Naive thymus-derived CD4-positive, alpha-beta T cell (primary cell): Measurements from ENCODE around the gene LAMB1. TPM values are rescaled to one million over a fixed set of nuclear protein-coding genes. Genes with fewer than 3 reads are reported as not detected.

Experiments used
- ATAC-seq: fragments of 150-1000 bp; cut with Tn5 transposase; 2 replicates; pipeline ENCODE4 v1.10.0; 2021; ENCODE audit warnings: mild to moderate bottlenecking, moderate library complexity
- CTCF ChIA-PET: fragments of 350-600 bp; sonication (Branson Sonifier 250); formaldehyde crosslinking; loops from one replicate; lab custom pipeline; 2021; ENCODE audit warnings: antibody characterized with exemption; lab: Charles Lee
- POLR2A ChIA-PET: fragments of 350-600 bp; sonication (Branson Sonifier 250); formaldehyde crosslinking; loops from one replicate; lab custom pipeline; 2021; ENCODE audit warnings: antibody characterized with exemption, inconsistent platforms; lab: Charles Lee
- DNase-seq, 9 donors: peaks; one replicate each; pipeline versions ENCODE4 v3.0.0 to v3.0.0-alpha.2; 2020 to 2022; ENCODE audit warnings: mixed read lengths in 1 of 9
- H3K27ac ChIP-seq: one replicate; pipeline ENCODE4 v1.7.0; 2013; ENCODE audit warnings: mild to moderate bottlenecking, low read depth, low read length, moderate library complexity
- H3K27me3 ChIP-seq, 2 donors: one replicate each; pipeline ENCODE4 v1.7.0; 2013; ENCODE audit warnings: low read length in 2 of 2, mild to moderate bottlenecking in 2 of 2, moderate library complexity in 2 of 2; ENCODE audit not compliant: control insufficient read depth in 2 of 2, insufficient read depth in 2 of 2
- H3K36me3 ChIP-seq, 3 experiments: 1 replicate in 2 of 3; 2 replicates in 1 of 3; pipeline ENCODE4 v1.7.0; 2013; ENCODE audit warnings: low read length in 3 of 3, mild to moderate bottlenecking in 3 of 3, moderate library complexity in 1 of 3; ENCODE audit not compliant: insufficient read depth in 3 of 3, control insufficient read depth in 2 of 3
- H3K4me1 ChIP-seq, 2 donors: one replicate each; pipeline ENCODE4 v1.7.0; 2013; ENCODE audit warnings: low read length in 2 of 2, mild to moderate bottlenecking in 2 of 2, moderate library complexity in 1 of 2; ENCODE audit not compliant: control insufficient read depth in 2 of 2, insufficient read depth in 2 of 2
- H3K4me3 ChIP-seq: 2 replicates; pipeline ENCODE4 v1.7.0; 2013; ENCODE audit warnings: mild to moderate bottlenecking, low read length
- H3K9me3 ChIP-seq, 3 experiments: 1 replicate in 2 of 3; 2 replicates in 1 of 3; pipeline ENCODE4 v1.7.0; 2013; ENCODE audit warnings: low read length in 3 of 3; ENCODE audit not compliant: control insufficient read depth in 2 of 3
- H3K27ac Mint-ChIP-seq, 9 donors: one replicate each; pipeline ENCODE4 v1.8.0; 2020 to 2022; ENCODE audit warnings: mixed read lengths in 9 of 9, mild to moderate bottlenecking in 8 of 9, moderate library complexity in 5 of 9, inconsistent platforms in 2 of 9
- H3K27me3 Mint-ChIP-seq, 5 donors: one replicate each; pipeline ENCODE4 v1.8.0; 2021 to 2022; ENCODE audit warnings: mixed read lengths in 5 of 5, mild to moderate bottlenecking in 1 of 5
- H3K36me3 Mint-ChIP-seq, 5 donors: one replicate each; pipeline ENCODE4 v1.8.0; 2020 to 2022; ENCODE audit warnings: mixed read lengths in 5 of 5, mild to moderate bottlenecking in 3 of 5, inconsistent platforms in 1 of 5
- H3K4me1 Mint-ChIP-seq, 7 donors: one replicate each; pipeline ENCODE4 v1.8.0; 2020 to 2022; ENCODE audit warnings: mixed read lengths in 7 of 7, mild to moderate bottlenecking in 3 of 7, inconsistent platforms in 1 of 7
- H3K4me3 Mint-ChIP-seq, 10 donors: one replicate each; pipeline ENCODE4 v1.8.0; 2020 to 2022; ENCODE audit warnings: mild to moderate bottlenecking in 10 of 10, mixed read lengths in 10 of 10, moderate library complexity in 6 of 10, inconsistent platforms in 2 of 10
- H3K9me3 Mint-ChIP-seq, 11 donors: one replicate each; pipeline ENCODE4 v1.8.0; 2020 to 2022; ENCODE audit warnings: mixed read lengths in 11 of 11, mild to moderate bottlenecking in 4 of 11, inconsistent platforms in 1 of 11, moderate library complexity in 1 of 11
- intact Hi-C, 2 donors: fragments of 100-400 bp; cut with micrococcal nuclease; formaldehyde crosslinking; loops; one replicate each; pipeline ENCODE4 v1.15.1; 2023
- polyA plus RNA-seq, 2 donors: library from polyadenylated mRNA; unstranded; fragments of 300-500 nt; fragmentation: Illumina TruSeq; gene quantifications; one replicate each; pipeline ENCODE4 v1.2.3, GENCODE V29; 2021
- total RNA-seq, 6 experiments: library from RNA in 5 of 6; stranded (reverse) in 5 of 6; gene quantifications; 1 replicate in 5 of 6; 2 replicates in 1 of 6; pipeline ENCODE4 v1.2.3 and lab custom pipeline; 2021 to 2026

The LAMB1 gene
- total and polyA plus RNA-seq, 7 experiments from 2014 or later: 0.65 to 0.82 TPM; not detected in 5

GRCh38 chr7:108045154-108045553, 42.2 kb upstream of the LAMB1 start:
- intact Hi-C loops: no loop called here
- Histone ChIP-seq H3K27me3 (no peaks in the 10 kb centered on the region), H3K27ac (no peak overlapping the region), H3K36me3 (no peaks in the 10 kb centered on the region), H3K4me3 (no peak overlapping the region), H3K9me3 (no peaks in the 10 kb centered on the region), H3K4me1 (no peaks in the 10 kb centered on the region)
- no peaks in the 10 kb centered on the region for H3K36me3 Mint-ChIP-seq
- peaks cover 0 to 24% (median 7%) of the 10 kb centered on the region in 5 donors for H3K27me3 Mint-ChIP-seq
- POLR2A ChIA-PET: no interaction called here
- CTCF ChIA-PET: no interaction called here
- H3K9me3 Mint-ChIP-seq: no peaks in the 10 kb centered on the region
- H3K4me1 Mint-ChIP-seq: peaks cover 0 to 13% (median 4%) of the 10 kb centered on the region in 7 donors
- no peak for DNase-seq
- no peak overlapping the region for H3K27ac Mint-ChIP-seq
- ATAC-seq: no peak
- no peak overlapping the region for H3K4me3 Mint-ChIP-seq

GRCh38 chr7:108044345-108044744, 41.4 kb upstream of the LAMB1 start:
- Histone ChIP-seq H3K27ac (no peak overlapping the region), H3K27me3 (no peaks in the 10 kb centered on the region), H3K4me3 (no peak overlapping the region), H3K4me1 (no peaks in the 10 kb centered on the region), H3K9me3 (no peaks in the 10 kb centered on the region), H3K36me3 (no peaks in the 10 kb centered on the region)
- ChIA-PET POLR2A (no interaction called here), CTCF (no interaction called here)
- Mint-ChIP-seq H3K27ac (no peak overlapping the region), H3K4me1 (peaks cover 0 to 13% (median 4%) of the 10 kb centered on the region in 7 donors), H3K27me3 (peaks cover 0 to 24% (median 7%) of the 10 kb centered on the region in 5 donors), H3K36me3 (no peaks in the 10 kb centered on the region), H3K4me3 (no peak overlapping the region), H3K9me3 (no peaks in the 10 kb centered on the region)
- ATAC-seq (no peak), DNase-seq (no peak)
- intact Hi-C loops: no loop called here

GRCh38 chr7:108038986-108039385, 36.0 kb upstream of the LAMB1 start:
- H3K4me3 ChIP-seq: no peak overlapping the region
- no peaks in the 10 kb centered on the region for H3K9me3 ChIP-seq
- ChIA-PET CTCF (no interaction called here), POLR2A (interaction anchor here (0.6 kb wide), 1 partner anchor 1257 kb away, joined by 3 read pairs; no protein-coding TSS in a partner anchor)
- H3K9me3 Mint-ChIP-seq: no peaks in the 10 kb centered on the region
- H3K4me1 ChIP-seq: no peaks in the 10 kb centered on the region
- H3K27me3 ChIP-seq: no peaks in the 10 kb centered on the region
- intact Hi-C loops: no loop called here
- H3K36me3 Mint-ChIP-seq: no peaks in the 10 kb centered on the region
- no peaks in the 10 kb centered on the region for H3K4me1 Mint-ChIP-seq
- DNase-seq: no peak
- ATAC-seq: no peak
- peaks cover 0 to 16% (median 8%) of the 10 kb centered on the region in 5 donors for H3K27me3 Mint-ChIP-seq
- H3K36me3 ChIP-seq: no peaks in the 10 kb centered on the region
- no peak overlapping the region for H3K4me3 Mint-ChIP-seq
- H3K27ac Mint-ChIP-seq: no peak overlapping the region
- H3K27ac ChIP-seq: no peak overlapping the region

GRCh38 chr7:108037741-108038140, 34.8 kb upstream of the LAMB1 start:
- H3K27me3 ChIP-seq: no peaks in the 10 kb centered on the region
- DNase-seq (no peak), ATAC-seq (no peak)
- intact Hi-C loops: no loop called here
- no peaks in the 10 kb centered on the region for H3K4me1 Mint-ChIP-seq
- no peaks in the 10 kb centered on the region for H3K9me3 ChIP-seq
- no peak overlapping the region for H3K27ac Mint-ChIP-seq
- CTCF ChIA-PET: no interaction called here
- no peaks in the 10 kb centered on the region for H3K4me1 ChIP-seq
- POLR2A ChIA-PET: no interaction called here
- peaks cover 0 to 16% (median 8%) of the 10 kb centered on the region in 5 donors for H3K27me3 Mint-ChIP-seq
- H3K27ac ChIP-seq: no peak overlapping the region
- H3K4me3 ChIP-seq: no peak overlapping the region
- no peaks in the 10 kb centered on the region for H3K36me3 Mint-ChIP-seq
- H3K4me3 Mint-ChIP-seq: no peak overlapping the region
- H3K36me3 ChIP-seq: no peaks in the 10 kb centered on the region
- H3K9me3 Mint-ChIP-seq: no peaks in the 10 kb centered on the region

GRCh38 chr7:108037140-108037539, 34.2 kb upstream of the LAMB1 start:
- Histone ChIP-seq H3K27me3 (no peaks in the 10 kb centered on the region), H3K27ac (no peak overlapping the region), H3K4me3 (no peak overlapping the region), H3K36me3 (no peaks in the 10 kb centered on the region), H3K9me3 (no peaks in the 10 kb centered on the region), H3K4me1 (no peaks in the 10 kb centered on the region)
- ChIA-PET POLR2A (no interaction called here), CTCF (no interaction called here)
- Mint-ChIP-seq H3K4me3 (no peak overlapping the region), H3K4me1 (no peaks in the 10 kb centered on the region), H3K9me3 (no peaks in the 10 kb centered on the region), H3K27ac (no peak overlapping the region), H3K27me3 (peaks cover 0 to 16% (median 8%) of the 10 kb centered on the region in 5 donors), H3K36me3 (no peaks in the 10 kb centered on the region)
- DNase-seq (no peak), ATAC-seq (no peak)
- intact Hi-C loops: no loop called here

GRCh38 chr7:108034586-108034985, 31.6 kb upstream of the LAMB1 start:
- POLR2A ChIA-PET: no interaction called here
- Mint-ChIP-seq H3K27ac (no peak overlapping the region), H3K36me3 (no peaks in the 10 kb centered on the region), H3K4me1 (no peaks in the 10 kb centered on the region), H3K4me3 (no peak overlapping the region), H3K27me3 (peaks cover under 1 to 8% (median 4%) of the 10 kb centered on the region in 5 donors), H3K9me3 (no peaks in the 10 kb centered on the region)
- Histone ChIP-seq H3K27ac (no peak overlapping the region), H3K27me3 (no peaks in the 10 kb centered on the region), H3K36me3 (no peaks in the 10 kb centered on the region), H3K4me1 (no peaks in the 10 kb centered on the region), H3K4me3 (no peak overlapping the region), H3K9me3 (no peaks in the 10 kb centered on the region)
- DNase-seq (no peak), ATAC-seq (no peak)
- intact Hi-C loops: no loop called here
- CTCF ChIA-PET: no interaction called here

- Histone ChIP-seq H3K4me3 (no peak overlapping the region), H3K36me3 (no peaks in the 10 kb centered on the region), H3K27ac (no peak overlapping the region), H3K4me1 (no peaks in the 10 kb centered on the region), H3K27me3 (no peaks in the 10 kb centered on the region), H3K9me3 (no peaks in the 10 kb centered on the region)
- no peak overlapping the region for H3K4me3 Mint-ChIP-seq
- ATAC-seq (no peak), DNase-seq (no peak)
- H3K9me3 Mint-ChIP-seq: no peaks in the 10 kb centered on the region
- ChIA-PET POLR2A (no interaction called here), CTCF (no interaction called here)
- H3K27ac Mint-ChIP-seq: no peak overlapping the region
- no peaks in the 10 kb centered on the region for H3K4me1 Mint-ChIP-seq
- intact Hi-C loops: no loop called here
- H3K36me3 Mint-ChIP-seq: no peaks in the 10 kb centered on the region
- H3K27me3 Mint-ChIP-seq: peaks cover 5 to 11% (median 7%) of the 10 kb centered on the region in 5 donors
Measured at GRCh38 chr7:108033776-108034497, 31.0 kb upstream of the LAMB1 start.
